Neural cell (in vitro differentiated cells): ENCODE measurements around the gene HTR1E. TPM values are rescaled to one million over a fixed set of nuclear protein-coding genes. Genes with fewer than 3 reads are reported as not detected.
"Not testable (repeated sequence)": the region's sequence is repeated elsewhere in the genome, so short reads cannot be mapped to it uniquely, and the experiment has no call there.

Experiments
- H2AFZ ChIP-seq: fragments of 200-600, 300-800 bp; sonication (generic), shearing (Covaris generic); 2 replicates; pipeline ENCODE4 v1.6.0; 2014; ENCODE audit warnings: low read depth, mild to moderate bottlenecking, antibody characterized with exemption, low read length, moderate library complexity
- H3F3A ChIP-seq: fragments of 200-600 bp; shearing (Covaris generic); 2 replicates; pipeline ENCODE4 v1.6.1; 2016; ENCODE audit warnings: mild to moderate bottlenecking, moderate library complexity, mixed read lengths, antibody characterized with exemption, low read length; ENCODE audit not compliant: insufficient read depth, poor library complexity, severe bottlenecking
- H3K27ac ChIP-seq: fragments of 200-600, 300-800 bp; sonication (generic), shearing (Covaris generic); 2 replicates; pipeline ENCODE4 v1.5.1; 2014; ENCODE audit warnings: mild to moderate bottlenecking, low read length, moderate library complexity
- H3K27me3 ChIP-seq: fragments of 300-800, 200-600 bp; sonication (generic), shearing (Covaris generic); 2 replicates; pipeline ENCODE4 v1.6.0; 2014; ENCODE audit warnings: mild to moderate bottlenecking, low read depth, low read length, moderate library complexity; ENCODE audit not compliant: insufficient read depth
- H3K36me3 ChIP-seq: fragments of 300-800, 200-600 bp; sonication (generic), shearing (Covaris generic); 2 replicates; pipeline ENCODE4 v1.5.1; 2014; ENCODE audit warnings: mild to moderate bottlenecking, antibody characterized with exemption, low read length, moderate library complexity; ENCODE audit not compliant: insufficient read depth
- H3K4me2 ChIP-seq: fragments of 300-800, 200-600 bp; sonication (generic), shearing (Covaris generic); 2 replicates; pipeline ENCODE4 v1.6.0; 2014; ENCODE audit warnings: mild to moderate bottlenecking, low read length
- H3K4me3 ChIP-seq: fragments of 300-800, 200-600 bp; sonication (generic), shearing (Covaris generic); 2 replicates; pipeline ENCODE4 v1.5.1; 2014; ENCODE audit warnings: mild to moderate bottlenecking, low read length, moderate library complexity
- H3K79me2 ChIP-seq: fragments of 200-600 bp; shearing (Covaris generic); replicated peaks from 2 replicates; pipeline ENCODE4 v1.6.0; 2014; ENCODE audit warnings: mild to moderate bottlenecking, low read length, moderate library complexity; ENCODE audit not compliant: insufficient read depth
- H3K9ac ChIP-seq: fragments of 300-800, 200-600 bp; sonication (generic), shearing (Covaris generic); 2 replicates; pipeline ENCODE4 v1.6.1; 2016; ENCODE audit warnings: mild to moderate bottlenecking, low read length, mixed read lengths
- H3K9me2 ChIP-seq: fragments of 200-600 bp; shearing (Covaris generic); 2 replicates; pipeline ENCODE4 v1.6.1; 2016; ENCODE audit warnings: mild to moderate bottlenecking, low read length, mixed read lengths; ENCODE audit not compliant: insufficient read depth
- H3K9me3 ChIP-seq: fragments of 200-600, 300-800 bp; sonication (generic), shearing (Covaris generic); 2 replicates; pipeline ENCODE4 v1.6.1; 2016; ENCODE audit warnings: mild to moderate bottlenecking, mixed run types, low read length, moderate library complexity, mixed read lengths
- H4K20me1 ChIP-seq: fragments of 200-600 bp; shearing (Covaris generic); 2 replicates; pipeline ENCODE4 v1.6.1; 2016; ENCODE audit warnings: mild to moderate bottlenecking, mixed run types; ENCODE audit not compliant: insufficient read depth
- CTCF ChIP-seq: fragments of 450-650 bp; IDR thresholded peaks from 2 replicates; pipeline ENCODE4 v1.5.1; 2014; ENCODE audit warnings: antibody characterized with exemption, mild to moderate bottlenecking, moderate library complexity; ENCODE audit not compliant: poor library complexity, severe bottlenecking
- EP300 ChIP-seq: fragments of 450-650 bp; conservative IDR thresholded peaks from 2 replicates; pipeline ENCODE4 v1.6.1; 2014; ENCODE audit warnings: antibody characterized with exemption, mild to moderate bottlenecking, moderate library complexity; ENCODE audit not compliant: poor library complexity, severe bottlenecking
- EZH2 ChIP-seq: fragments of 200-600, 300-800 bp; shearing (Covaris generic), sonication (generic); IDR thresholded peaks from 2 replicates; pipeline ENCODE4 v1.6.1; 2014; ENCODE audit warnings: antibody characterized with exemption, low read length, borderline replicate concordance, mild to moderate bottlenecking; ENCODE audit not compliant: insufficient read depth, poor library complexity, severe bottlenecking
- MXI1 ChIP-seq: fragments of 450-650 bp; conservative IDR thresholded peaks from 2 replicates; pipeline ENCODE4 v1.6.1; 2014; ENCODE audit warnings: antibody characterized with exemption, mild to moderate bottlenecking; ENCODE audit not compliant: poor library complexity, severe bottlenecking
- POLR2AphosphoS5 ChIP-seq: IDR thresholded peaks from 2 replicates; pipeline ENCODE4 v1.6.1; 2012
- RAD21 ChIP-seq: fragments of 450-650 bp; conservative IDR thresholded peaks from 2 replicates; pipeline ENCODE4 v1.6.1; 2014; ENCODE audit warnings: antibody characterized with exemption, mild to moderate bottlenecking, moderate library complexity
- REST ChIP-seq: IDR thresholded peaks from 2 replicates; pipeline ENCODE4 v1.6.1; 2012; ENCODE audit warnings: borderline replicate concordance
- SMC3 ChIP-seq: fragments of 450-650 bp; conservative IDR thresholded peaks from 2 replicates; pipeline ENCODE4 v1.6.1; 2014; ENCODE audit warnings: antibody characterized with exemption, mild to moderate bottlenecking, moderate library complexity; ENCODE audit not compliant: poor library complexity
- TAF1 ChIP-seq: IDR thresholded peaks from 2 replicates; pipeline ENCODE4 v1.6.1; 2012; ENCODE audit warnings: low read depth
- polyA plus RNA-seq: library from polyadenylated mRNA; depleted of rRNA; stranded (reverse); fragments of >200 nt; gene quantifications from 2 replicates; pipeline ENCODE4 v1.2.3, GENCODE V29; 2014

Gene HTR1E
- polyA plus RNA-seq, 1 donor from 2014 or later = 0.25 TPM

GRCh38 chr6:86916393-86916792 lies 20.9 kb upstream of the HTR1E start:
- Histone ChIP-seq H3K4me2 (no peak overlapping the region), H3K27ac (no peak overlapping the region), H3K9me3 (no peaks in the 10 kb centered on the region), H3K79me2 (no peaks in the 10 kb centered on the region), H4K20me1 (no peaks in the 10 kb centered on the region), H2AFZ (no peak overlapping the region), H3F3A (no peaks in the 10 kb centered on the region), H3K9ac (no peak overlapping the region), H3K27me3 (no peaks in the 10 kb centered on the region), H3K4me3 (no peak overlapping the region), H3K9me2 (no peaks in the 10 kb centered on the region), H3K36me3 (no peaks in the 10 kb centered on the region)
- no peak for TF ChIP-seq REST
- TF ChIP-seq EZH2 = no peak
- TF ChIP-seq SMC3 = no peak
- no peak for TF ChIP-seq TAF1
- TF ChIP-seq CTCF = no peak
- TF ChIP-seq MXI1 = no peak
- no peak for TF ChIP-seq RAD21
- no peak for TF ChIP-seq EP300
- no peak for TF ChIP-seq POLR2AphosphoS5

DNA sequence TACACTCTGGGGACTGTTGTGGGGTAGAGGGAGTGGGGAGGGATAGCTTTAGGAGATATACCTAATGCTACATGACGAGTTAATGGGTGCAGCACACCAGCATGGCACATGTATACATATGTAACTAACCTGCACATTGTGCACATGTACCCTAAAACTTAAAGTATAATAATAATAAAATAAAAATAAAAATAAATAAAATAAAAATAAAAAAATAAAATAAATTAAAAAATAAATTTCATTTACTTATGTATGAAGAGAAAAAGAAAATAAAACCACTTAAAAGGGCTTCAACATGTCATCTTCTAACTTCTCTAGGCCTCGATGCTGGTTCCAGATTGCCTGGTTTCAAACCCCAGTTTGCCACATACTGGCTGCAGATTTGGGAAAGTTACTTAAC lies 10.2 kb upstream of the HTR1E start:
- H3K4me2 ChIP-seq, H3K79me2 ChIP-seq, H3K27ac ChIP-seq, H3K27me3 ChIP-seq, H4K20me1 ChIP-seq, H3K36me3 ChIP-seq, H3K4me3 ChIP-seq, H3K9me2 ChIP-seq, H3F3A ChIP-seq, H3K9ac ChIP-seq, H2AFZ ChIP-seq, H3K9me3 ChIP-seq: not testable (repeated sequence)

GRCh38 chr6:86927859-86928258 lies 9.5 kb upstream of the HTR1E start:
- H3K27ac ChIP-seq, H3K9me3 ChIP-seq, H2AFZ ChIP-seq, H3K36me3 ChIP-seq, H4K20me1 ChIP-seq, H3F3A ChIP-seq, H3K79me2 ChIP-seq, H3K4me2 ChIP-seq, H3K27me3 ChIP-seq, H3K9ac ChIP-seq, H3K9me2 ChIP-seq, H3K4me3 ChIP-seq: not testable (repeated sequence)
